Measurements from ENCODE around the gene TMEM35B. TPM values are rescaled to one million over a fixed set of nuclear protein-coding genes. Genes with fewer than 3 reads are reported as not detected.
"Not testable (repeated sequence)": the region's sequence is repeated elsewhere in the genome, so short reads cannot be mapped to it uniquely, and the experiment has no call there.

The TMEM35B gene
- total RNA-seq, 4 donors from 2014 or later: 50.1 to 123 (median 67.0) TPM

GRCh38 chr1:34965597-34965996 is 19.6 kb downstream of the TMEM35B start:
- Histone ChIP-seq H3K27me3 (no peaks in the 10 kb centered on the region), H3K4me1 (no peaks in the 10 kb centered on the region), H3K4me3 (replicated peaks in 1 of 3) (no peak overlapping the region), H3K27ac (no peak overlapping the region), H3K36me3 (no peaks in the 10 kb centered on the region), H3K9me3 (no peaks in the 10 kb centered on the region)
- no peak for DNase-seq
- WGBS, 2 donors: 78 to 80% methylated on average over 2 of the region's 2 CpGs
- intact Hi-C loops (cut with DNase I): no loop called here
- TF ChIP-seq CTCF (IDR thresholded peaks at IDR 0.05): no peak
- TF ChIP-seq POLR2A (IDR thresholded peaks at IDR 0.05): no peak

GRCh38 chr1:34950428-34950827 is 34.7 kb downstream of the TMEM35B start:
- TF ChIP-seq POLR2A (IDR thresholded peaks at IDR 0.05) (no peak), CTCF (IDR thresholded peaks at IDR 0.05) (no peak)
- intact Hi-C loops (cut with DNase I): no loop called here
- H3K4me3 ChIP-seq (replicated peaks in 1 of 3): no peak overlapping the region

GRCh38 chr1:34948739-34949138 is 36.4 kb downstream of the TMEM35B start:
- H3K9me3 ChIP-seq; H3K27me3 ChIP-seq; H3K4me1 ChIP-seq; H3K27ac ChIP-seq; intact Hi-C loops (cut with DNase I); DNase-seq; H3K36me3 ChIP-seq; H3K4me3 ChIP-seq (replicated peaks in 1 of 3): not testable (repeated sequence)
- 90 to 91% methylated on average over 10 of the region's 10 CpGs for whole genome bisulfite sequencing, 2 donors

More at GRCh38 chr1:34950428-34950827, 34.7 kb downstream of the TMEM35B start:
- Histone ChIP-seq H3K27me3 (no peaks in the 10 kb centered on the region), H3K27ac (no peak overlapping the region), H3K9me3 (no peaks in the 10 kb centered on the region), H3K4me1 (no peaks in the 10 kb centered on the region), H3K36me3 (no peaks in the 10 kb centered on the region)
- WGBS, 2 donors: 49 to 58% methylated on average over 1 of the region's 1 CpG
- DNase-seq: no peak

- intact Hi-C loops (cut with DNase I); H3K4me3 ChIP-seq (replicated peaks in 1 of 3); H3K27ac ChIP-seq; DNase-seq; H3K9me3 ChIP-seq; H3K27me3 ChIP-seq; H3K4me1 ChIP-seq; H3K36me3 ChIP-seq: not testable (repeated sequence)
- WGBS, 2 donors: 94 to 95% methylated on average over 22 to 27 of the region's 41 CpGs
Observed at GRCh38 chr1:34947641-34948314, 37.4 kb downstream of the TMEM35B start.

- 75 to 83% methylated on average over 6 of the region's 6 CpGs for WGBS, 2 donors
- no peak overlapping the region for H3K27ac ChIP-seq
- no peak for DNase-seq
- intact Hi-C loops (cut with DNase I): no loop called here
- H3K9me3 ChIP-seq: no peaks in the 10 kb centered on the region
- no peaks in the 10 kb centered on the region for H3K36me3 ChIP-seq
- no peak for TF ChIP-seq POLR2A (IDR thresholded peaks at IDR 0.05)
- TF ChIP-seq CTCF (IDR thresholded peaks at IDR 0.05): no peak
- no peak overlapping the region for H3K4me3 ChIP-seq (replicated peaks in 1 of 3)
- H3K4me1 ChIP-seq: no peaks in the 10 kb centered on the region
- H3K27me3 ChIP-seq: no peaks in the 10 kb centered on the region
Observed at GRCh38 chr1:34946211-34946610, 38.9 kb downstream of the TMEM35B start.

- H3K27ac ChIP-seq; H3K36me3 ChIP-seq; DNase-seq; H3K4me1 ChIP-seq; H3K4me3 ChIP-seq (replicated peaks in 1 of 3); H3K27me3 ChIP-seq; H3K9me3 ChIP-seq; intact Hi-C loops (cut with DNase I): not testable (repeated sequence)
- 90 to 95% methylated on average over 2 of the region's 2 CpGs for WGBS, 2 donors
Observed at GRCh38 chr1:34941798-34942197, 43.3 kb downstream of the TMEM35B start.

Small RNAs within 50 kb of the gene (small RNA-seq; reads per million reads assigned to genes)
- gene TMEM35B: not detected

Other genes with a start within 250 kb of the TMEM35B start
- not detected for gene GJB5, start 230.3 kb downstream of the TMEM35B start, total RNA-seq
- not detected for gene GJB4, start 225.6 kb downstream of the TMEM35B start, total RNA-seq
- under 1 TPM in 2 of 4 donors, not detected in 2; 0.49 to 0.54 TPM for gene GJB3, start 204.1 kb downstream of the TMEM35B start, total RNA-seq
- gene GJA4, start 192.3 kb downstream of the TMEM35B start, total RNA-seq: 10 to 100 TPM; 11.0 to 22.7 (median 18.8) TPM
- gene SMIM12, start 125.6 kb downstream of the TMEM35B start, total RNA-seq: 10 to 100 TPM; 26.5 to 32.8 (median 29.8) TPM
- under 1 TPM in 2 of 4 donors, not detected in 2; 0.22 to 0.67 TPM for gene DLGAP3, start 55.7 kb downstream of the TMEM35B start, total RNA-seq
- 10 to 100 TPM; 26.0 to 33.0 (median 27.5) TPM for gene ZMYM6, start 46.6 kb upstream of the TMEM35B start, total RNA-seq
- 10 to 100 TPM; 16.9 to 21.0 (median 19.2) TPM for gene ZMYM1, start 94.0 kb upstream of the TMEM35B start, total RNA-seq
- 100 to 1,000 TPM; 178 to 299 (median 239) TPM for gene SFPQ, start 207.8 kb upstream of the TMEM35B start, total RNA-seq